HG02588 (cell line): ENCODE data around the gene NOS1AP.
"Not testable (repeated sequence)": the region's sequence is repeated elsewhere in the genome, so short reads cannot be mapped to it uniquely, and the experiment has no call there.

Experiments used
- ATAC-seq: cut with Tn5 transposase; IDR thresholded peaks from one replicate; pipeline ENCODE4 v1.9.1; 2021; ENCODE audit warnings: mild to moderate bottlenecking, moderate library complexity; ENCODE audit not compliant: unreplicated experiment

The NOS1AP gene

DNA sequence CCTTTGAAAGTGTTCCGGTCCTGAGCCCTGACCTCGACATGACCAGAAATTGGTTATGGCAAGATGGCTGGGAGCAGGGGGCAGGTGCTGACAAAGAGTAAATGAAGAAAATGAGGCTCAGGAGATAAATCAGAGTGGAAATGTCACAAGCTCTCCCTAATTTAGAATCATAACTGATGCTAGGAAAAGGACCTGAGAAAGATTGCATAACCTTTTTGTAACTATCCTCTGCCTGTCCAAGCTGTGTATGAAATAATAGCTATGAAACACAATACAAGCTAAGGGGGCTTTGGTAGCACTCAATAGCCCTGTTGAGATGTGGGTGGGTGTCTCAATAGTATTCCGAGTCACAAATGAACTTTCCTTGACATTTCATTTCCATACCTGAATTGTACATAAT, 12.9 kb upstream of the NOS1AP start:
- ATAC-seq: no peak

GRCh38 chr1:162059721-162060120, 9.8 kb upstream of the NOS1AP start:
- ATAC-seq: no peak

GRCh38 chr1:162060314-162060713, 9.2 kb upstream of the NOS1AP start:
- no peak for ATAC-seq

DNA sequence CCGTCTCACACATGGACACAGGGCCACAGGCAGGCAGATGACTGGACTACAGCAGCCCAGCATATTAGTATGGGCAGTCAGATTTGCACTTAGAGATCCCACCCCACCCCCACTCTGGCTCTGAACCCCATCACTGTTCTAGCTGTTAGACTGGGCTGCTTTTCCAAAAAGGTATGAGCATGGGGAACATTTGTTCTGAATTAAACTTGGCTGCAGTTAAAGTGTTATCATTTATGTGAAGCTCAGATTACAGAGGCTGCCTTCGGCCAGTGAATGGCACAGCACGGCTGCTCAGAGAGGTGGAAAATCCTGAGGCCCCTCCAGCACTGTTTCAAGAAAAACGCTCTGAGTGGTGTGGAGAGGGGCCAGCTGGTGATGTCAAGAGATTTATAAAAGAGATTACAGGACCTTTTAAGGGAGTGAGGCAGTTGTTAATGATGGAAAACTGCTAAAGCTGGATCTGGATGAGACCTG, 6.9 kb upstream of the NOS1AP start:
- ATAC-seq: no peak

GRCh38 chr1:162065016-162065415, 4.5 kb upstream of the NOS1AP start:
- no peak for ATAC-seq

DNA sequence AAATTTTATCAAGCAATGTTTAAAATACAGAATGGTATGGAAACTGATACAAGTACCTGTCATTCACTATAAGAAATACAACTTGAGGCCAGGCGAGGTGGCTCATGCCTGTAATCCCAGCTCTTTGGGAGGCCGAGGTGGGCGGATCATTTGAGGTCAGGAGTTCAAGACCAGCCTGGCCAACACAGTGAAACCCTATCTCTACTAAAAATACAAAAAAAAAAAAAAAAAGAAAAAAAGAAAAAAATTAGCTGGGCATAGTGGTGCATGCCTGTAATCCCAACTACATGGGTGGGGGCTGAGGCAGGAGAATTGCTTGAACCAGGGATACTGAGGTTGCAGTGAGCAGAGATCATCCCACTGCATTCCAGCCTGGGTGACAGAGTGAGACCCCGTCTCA, 2.7 kb upstream of the NOS1AP start:
- not testable (repeated sequence) for ATAC-seq

DNA sequence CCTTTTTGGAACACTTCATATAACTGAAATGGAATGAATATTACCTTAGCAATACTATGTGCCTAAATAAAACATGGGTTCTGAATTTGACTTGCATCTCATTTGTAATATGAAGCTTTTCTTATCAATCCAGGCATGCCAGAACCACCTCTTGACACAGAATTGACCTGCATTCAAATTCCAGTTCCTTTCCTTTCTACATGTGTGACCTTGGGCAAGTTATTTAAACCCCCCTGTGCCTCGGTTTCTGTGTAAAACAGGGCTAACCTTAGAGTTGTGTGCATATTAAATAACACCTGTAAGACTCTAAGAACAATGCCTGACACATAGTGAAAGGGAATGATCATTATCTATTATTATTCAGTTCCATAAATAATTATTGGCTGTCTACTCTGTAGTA, 2.0 kb upstream of the NOS1AP start:
- no peak for ATAC-seq

- ATAC-seq: no peak
These were observed 1.2 kb upstream of the NOS1AP start for GRCh38 chr1:162068301-162068700.

- no peak for ATAC-seq
These were observed 730 bp downstream of the NOS1AP start for GRCh38 chr1:162070094-162070748.

DNA sequence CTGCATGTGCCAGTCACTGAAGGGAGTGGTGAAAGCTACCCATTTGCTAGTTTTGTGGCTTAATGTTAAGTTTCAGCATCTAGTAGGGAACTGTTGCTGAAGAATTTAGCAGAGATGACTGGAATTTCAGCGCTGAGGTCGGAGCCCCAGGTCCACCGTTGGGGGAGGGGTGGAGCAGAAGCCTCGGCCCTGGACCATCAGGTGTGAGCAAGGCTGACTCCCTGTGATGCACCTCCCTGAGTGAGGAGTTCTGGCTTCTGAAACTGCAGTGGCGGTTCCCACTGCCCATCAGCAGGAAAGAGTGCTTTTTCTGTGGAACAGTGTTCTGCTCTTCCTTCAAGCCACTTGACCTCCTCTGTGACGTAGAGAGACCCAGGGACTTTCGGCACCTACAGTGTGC, 1.3 kb downstream of the NOS1AP start:
- ATAC-seq: no peak

- no peak for ATAC-seq
These were observed 3.2 kb downstream of the NOS1AP start for GRCh38 chr1:162072740-162073139.

DNA sequence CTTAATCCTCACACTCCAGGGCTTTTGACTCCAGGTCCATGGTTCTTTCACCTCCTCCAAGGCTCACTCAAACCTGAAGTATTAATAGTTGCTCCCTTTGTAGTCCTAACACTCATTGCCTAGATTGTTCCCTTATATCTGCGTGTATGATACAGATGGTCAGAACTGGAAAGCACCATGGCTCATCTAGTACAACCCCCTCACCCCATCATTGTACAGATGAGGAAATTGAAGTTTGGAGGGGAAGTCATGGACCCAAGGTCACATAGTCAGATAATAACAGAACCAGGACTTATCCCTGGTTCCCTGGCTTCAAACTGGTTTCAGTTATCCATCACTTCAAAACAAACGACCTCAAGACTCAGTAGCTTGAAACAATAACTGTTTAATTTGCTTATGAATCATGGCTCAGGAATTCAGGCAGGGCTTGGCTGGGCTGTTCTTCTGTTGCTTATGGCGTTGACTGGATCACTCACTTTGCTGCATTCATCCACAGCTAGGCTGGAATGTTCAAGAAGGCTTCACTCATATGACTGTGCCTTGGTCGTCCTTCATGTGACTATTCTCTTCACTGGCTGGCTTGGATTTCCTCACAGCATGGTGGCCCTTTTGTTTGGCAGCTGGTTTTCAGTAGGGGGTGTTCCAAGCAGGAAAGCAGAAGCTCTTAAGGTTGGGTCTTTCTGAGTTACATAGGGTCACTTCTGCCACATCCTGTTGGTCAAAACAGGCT, 5.0 kb downstream of the NOS1AP start:
- ATAC-seq: no peak

DNA sequence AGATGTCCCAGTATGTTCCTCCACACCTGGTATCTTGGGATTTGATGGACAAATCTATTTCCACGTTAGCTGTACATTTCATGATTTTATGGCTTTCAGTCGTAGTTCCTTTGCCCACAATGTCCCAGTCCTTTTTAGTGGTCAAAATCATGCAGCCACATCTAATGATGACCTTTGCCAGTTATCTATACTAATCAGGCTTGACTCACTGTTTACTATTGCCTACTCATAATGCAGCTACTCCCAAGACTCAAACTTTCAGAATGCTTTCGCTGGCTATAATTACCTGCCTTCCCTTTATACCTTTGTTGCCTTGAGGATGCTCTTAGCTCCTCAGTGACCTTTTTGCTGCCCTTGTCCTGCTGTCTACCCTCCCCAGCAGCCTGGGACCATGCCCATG, 6.4 kb downstream of the NOS1AP start:
- ATAC-seq: no peak

GRCh38 chr1:162077648-162078299, 8.3 kb downstream of the NOS1AP start:
- no peak for ATAC-seq

GRCh38 chr1:162079030-162079429, 9.5 kb downstream of the NOS1AP start:
- no peak for ATAC-seq

DNA sequence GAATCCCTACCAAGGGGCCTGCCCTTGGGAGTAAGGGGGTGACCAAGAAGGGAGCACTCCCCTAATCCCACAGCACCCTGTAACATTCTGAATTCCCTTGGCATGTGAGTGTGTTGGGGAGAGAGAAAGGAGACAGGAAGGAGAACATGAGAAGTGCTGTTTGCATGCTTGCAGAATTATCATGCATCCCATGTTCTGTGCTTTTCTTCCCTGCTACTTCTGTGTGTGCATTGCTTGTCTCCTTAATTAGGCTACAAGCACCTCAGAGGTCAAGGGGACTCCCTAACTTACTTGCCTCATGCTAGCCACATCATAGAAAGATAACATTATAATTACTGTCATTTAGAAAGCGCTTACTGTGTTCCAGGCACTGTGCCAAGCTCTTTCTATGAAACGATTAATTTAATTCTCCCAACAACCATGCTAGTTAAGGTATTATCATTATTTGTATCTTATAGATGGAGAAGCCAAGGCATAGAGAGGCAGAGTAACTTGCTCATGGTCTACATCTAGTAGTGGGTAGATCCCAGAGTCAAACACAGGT, 11.1 kb downstream of the NOS1AP start:
- no peak for ATAC-seq

DNA sequence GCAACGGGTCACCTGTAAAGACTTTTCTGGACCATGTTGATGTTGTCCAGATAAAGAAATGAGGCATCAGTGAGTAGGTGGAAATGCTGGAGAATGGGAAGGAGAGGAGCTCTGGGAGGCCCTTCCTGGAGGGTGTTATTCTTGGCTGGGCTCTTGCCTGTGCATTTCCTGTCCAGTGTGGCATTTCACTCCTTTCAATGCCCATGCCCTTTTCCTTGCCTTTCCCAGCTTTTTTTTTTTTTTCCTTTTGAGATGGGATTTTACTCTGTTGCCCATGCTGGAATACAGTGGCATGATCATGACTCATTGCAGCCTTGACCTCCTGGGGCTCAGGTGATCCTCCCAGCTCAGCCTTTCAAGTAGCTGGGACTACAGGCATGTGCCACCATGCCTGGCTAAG, 11.8 kb downstream of the NOS1AP start:
- ATAC-seq: no peak

DNA sequence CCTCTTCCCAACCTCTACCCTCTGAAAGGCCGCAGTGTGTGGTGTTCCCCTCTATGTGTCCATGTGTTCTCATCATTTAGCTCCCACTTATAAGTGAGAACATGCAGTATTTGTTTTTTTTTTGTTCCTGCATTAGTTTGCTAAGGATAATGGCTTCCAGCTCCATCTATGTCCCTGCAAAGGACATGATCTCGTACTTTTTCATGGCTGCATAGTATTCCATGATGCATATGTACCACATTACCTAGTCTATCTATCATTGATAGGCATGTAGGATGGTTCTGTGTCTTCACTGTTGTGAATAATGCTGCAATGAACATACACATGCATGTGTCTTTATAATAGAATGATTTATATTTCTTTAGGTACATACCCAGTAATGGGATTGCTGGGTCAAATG, 12.6 kb downstream of the NOS1AP start:
- ATAC-seq: not testable (repeated sequence)

- ATAC-seq: no peak
These were observed 13.8 kb downstream of the NOS1AP start for GRCh38 chr1:162083273-162083672.

GRCh38 chr1:162085991-162086390, 16.5 kb downstream of the NOS1AP start:
- ATAC-seq: no peak

DNA sequence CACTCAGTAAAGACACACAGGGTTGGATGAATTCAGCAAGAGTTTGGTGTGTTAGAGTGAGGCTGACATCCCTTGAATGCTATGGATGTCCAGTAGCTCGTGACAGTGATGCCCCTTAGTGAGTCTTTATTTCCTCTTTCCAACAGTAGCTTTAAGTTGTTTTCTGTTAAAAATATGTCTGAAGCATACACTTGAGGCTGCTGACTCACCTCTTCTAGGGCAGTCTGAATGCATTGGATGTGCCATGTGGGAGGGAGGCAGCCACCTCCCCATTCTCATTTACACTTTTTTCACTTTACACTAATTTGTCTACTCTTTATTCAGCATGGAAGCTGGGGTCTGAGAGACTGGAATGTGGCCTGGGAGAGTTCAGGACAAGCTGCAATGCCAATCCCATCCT, 17.6 kb downstream of the NOS1AP start:
- ATAC-seq: no peak

- no peak for ATAC-seq
These were observed 18.1 kb downstream of the NOS1AP start for GRCh38 chr1:162087574-162087973.
